Large intestine (tissue), 3 donors: ENCODE data around the gene PAM16. TPM values are rescaled to one million over a fixed set of nuclear protein-coding genes. Genes with fewer than 3 reads are reported as not detected.

Experiments used
- DNase-seq, 2 donors: peaks; one replicate each; pipeline versions ENCODE4 v3.0.0 to v3.0.0-alpha.2; 2013
- H3K27ac ChIP-seq: one replicate; pipeline ENCODE4 v1.5.1; 2013; ENCODE audit warnings: low read length
- H3K27me3 ChIP-seq: 2 replicates; pipeline ENCODE4 v1.6.1; 2013; ENCODE audit warnings: low read length; ENCODE audit not compliant: control insufficient read depth, insufficient read depth
- H3K36me3 ChIP-seq: 2 replicates; pipeline ENCODE4 v1.6.1; 2013; ENCODE audit warnings: low read length; ENCODE audit not compliant: control insufficient read depth, insufficient read depth
- H3K4me1 ChIP-seq: one replicate; pipeline ENCODE4 v1.6.1; 2013; ENCODE audit warnings: low read length; ENCODE audit not compliant: control insufficient read depth, insufficient read depth
- H3K4me3 ChIP-seq: one replicate; pipeline ENCODE4 v1.5.1; 2013; ENCODE audit warnings: low read length
- H3K9me3 ChIP-seq: one replicate; pipeline ENCODE4 v1.6.1; 2013; ENCODE audit warnings: mild to moderate bottlenecking, low read depth, low read length, moderate library complexity; ENCODE audit not compliant: control insufficient read depth
- WGBS: methylation state at CpG from one replicate; pipeline ENCODE4 v1.1.5; 2013; ENCODE audit warnings: low lambda C conversion rate; ENCODE audit not compliant: insufficient coverage; 5-methylcytosine and 5-hydroxymethylcytosine counted together
- polyA plus RNA-seq: library from polyadenylated mRNA; unstranded; fragments of 120-200 nt; gene quantifications from one replicate; pipeline ENCODE4 v1.2.1, GENCODE V29; 2013

PAM16 gene
- polyA plus RNA-seq, 1 donor = 37.9 TPM

- Histone ChIP-seq H3K4me1 (no peaks in the 10 kb centered on the region), H3K27ac (no peak overlapping the region), H3K4me3 (no peak overlapping the region), H3K9me3 (peaks cover 3% of the 10 kb centered on the region), H3K36me3 (peaks cover 71% of the 10 kb centered on the region), H3K27me3 (no peaks in the 10 kb centered on the region)
- WGBS = no CpG with 5 or more reads among the region's 12 CpGs
- no peak for DNase-seq
Observed at GRCh38 chr16:4383591-4384444, 32.7 kb upstream of the PAM16 start.

GRCh38 chr16:4382795-4383357 lies 31.8 kb upstream of the PAM16 start:
- Histone ChIP-seq H3K4me3 (no peak overlapping the region), H3K4me1 (no peaks in the 10 kb centered on the region), H3K36me3 (peaks cover 62% of the 10 kb centered on the region), H3K27me3 (no peaks in the 10 kb centered on the region), H3K27ac (no peak overlapping the region), H3K9me3 (peaks cover 3% of the 10 kb centered on the region)
- WGBS = no CpG with 5 or more reads among the region's 21 CpGs
- no peak for DNase-seq

DNA sequence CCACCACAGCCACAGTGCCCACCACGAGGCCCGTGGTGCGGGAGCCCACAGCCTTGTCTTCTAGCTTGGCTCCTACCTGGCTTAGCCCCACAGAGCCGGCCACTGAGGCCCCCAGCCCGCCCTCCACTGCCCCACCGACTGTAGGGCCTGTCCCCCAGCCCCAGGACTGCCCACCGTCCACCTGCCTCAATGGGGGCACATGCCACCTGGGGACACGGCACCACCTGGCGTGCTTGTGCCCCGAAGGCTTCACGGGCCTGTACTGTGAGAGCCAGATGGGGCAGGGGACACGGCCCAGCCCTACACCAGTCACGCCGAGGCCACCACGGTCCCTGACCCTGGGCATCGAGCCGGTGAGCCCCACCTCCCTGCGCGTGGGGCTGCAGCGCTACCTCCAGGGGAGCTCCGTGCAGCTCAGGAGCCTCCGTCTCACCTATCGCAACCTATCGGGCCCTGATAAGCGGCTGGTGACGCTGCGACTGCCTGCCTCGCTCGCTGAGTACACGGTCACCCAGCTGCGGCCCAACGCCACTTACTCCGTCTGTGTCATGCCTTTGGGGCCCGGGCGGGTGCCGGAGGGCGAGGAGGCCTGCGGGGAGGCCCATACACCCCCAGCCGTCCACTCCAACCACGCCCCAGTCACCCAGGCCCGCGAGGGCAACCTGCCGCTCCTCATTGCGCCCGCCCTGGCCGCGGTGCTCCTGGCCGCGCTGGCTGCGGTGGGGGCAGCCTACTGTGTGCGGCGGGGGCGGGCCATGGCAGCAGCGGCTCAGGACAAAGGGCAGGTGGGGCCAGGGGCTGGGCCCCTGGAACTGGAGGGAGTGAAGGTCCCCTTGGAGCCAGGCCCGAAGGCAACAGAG lies 31.0 kb upstream of the PAM16 start:
- H3K4me3 ChIP-seq = no peak overlapping the region
- no CpG with 5 or more reads among the region's 55 CpGs for WGBS
- H3K9me3 ChIP-seq = peaks cover 3% of the 10 kb centered on the region
- H3K27ac ChIP-seq = no peak overlapping the region
- DNase-seq = no peak
- H3K27me3 ChIP-seq = no peaks in the 10 kb centered on the region
- peaks cover 58% of the 10 kb centered on the region for H3K36me3 ChIP-seq
- H3K4me1 ChIP-seq = no peaks in the 10 kb centered on the region

DNA sequence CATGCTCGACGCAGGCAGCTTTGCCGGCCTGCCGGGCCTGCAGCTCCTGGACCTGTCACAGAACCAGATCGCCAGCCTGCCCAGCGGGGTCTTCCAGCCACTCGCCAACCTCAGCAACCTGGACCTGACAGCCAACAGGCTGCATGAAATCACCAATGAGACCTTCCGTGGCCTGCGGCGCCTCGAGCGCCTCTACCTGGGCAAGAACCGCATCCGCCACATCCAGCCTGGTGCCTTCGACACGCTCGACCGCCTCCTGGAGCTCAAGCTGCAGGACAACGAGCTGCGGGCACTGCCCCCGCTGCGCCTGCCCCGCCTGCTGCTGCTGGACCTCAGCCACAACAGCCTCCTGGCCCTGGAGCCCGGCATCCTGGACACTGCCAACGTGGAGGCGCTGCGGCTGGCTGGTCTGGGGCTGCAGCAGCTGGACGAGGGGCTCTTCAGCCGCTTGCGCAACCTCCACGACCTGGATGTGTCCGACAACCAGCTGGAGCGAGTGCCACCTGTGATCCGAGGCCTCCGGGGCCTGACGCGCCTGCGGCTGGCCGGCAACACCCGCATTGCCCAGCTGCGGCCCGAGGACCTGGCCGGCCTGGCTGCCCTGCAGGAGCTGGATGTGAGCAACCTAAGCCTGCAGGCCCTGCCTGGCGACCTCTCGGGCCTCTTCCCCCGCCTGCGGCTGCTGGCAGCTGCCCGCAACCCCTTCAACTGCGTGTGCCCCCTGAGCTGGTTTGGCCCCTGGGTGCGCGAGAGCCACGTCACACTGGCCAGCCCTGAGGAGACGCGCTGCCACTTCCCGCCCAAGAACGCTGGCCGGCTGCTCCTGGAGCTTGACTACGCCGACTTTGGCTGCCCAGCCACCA lies 30.2 kb upstream of the PAM16 start:
- Histone ChIP-seq H3K4me3 (no peak overlapping the region), H3K36me3 (peaks cover 49% of the 10 kb centered on the region), H3K27me3 (no peaks in the 10 kb centered on the region), H3K4me1 (peaks cover 3% of the 10 kb centered on the region), H3K27ac (no peak overlapping the region), H3K9me3 (peaks cover 3% of the 10 kb centered on the region)
- no CpG with 5 or more reads among the region's 59 CpGs for WGBS
- no peak for DNase-seq

GRCh38 chr16:4380119-4381063 lies 29.3 kb upstream of the PAM16 start:
- Histone ChIP-seq H3K9me3 (peaks cover 6% of the 10 kb centered on the region), H3K4me3 (no peak overlapping the region), H3K27me3 (no peaks in the 10 kb centered on the region), H3K36me3 (peaks cover 43% of the 10 kb centered on the region), H3K27ac (no peak overlapping the region), H3K4me1 (peaks cover 3% of the 10 kb centered on the region)
- no peak for DNase-seq
- WGBS = no CpG with 5 or more reads among the region's 26 CpGs

- no peak overlapping the region for H3K27ac ChIP-seq
- WGBS = no CpG with 5 or more reads among the region's 21 CpGs
Observed at GRCh38 chr16:4378999-4379690, 28.0 kb upstream of the PAM16 start.

DNA sequence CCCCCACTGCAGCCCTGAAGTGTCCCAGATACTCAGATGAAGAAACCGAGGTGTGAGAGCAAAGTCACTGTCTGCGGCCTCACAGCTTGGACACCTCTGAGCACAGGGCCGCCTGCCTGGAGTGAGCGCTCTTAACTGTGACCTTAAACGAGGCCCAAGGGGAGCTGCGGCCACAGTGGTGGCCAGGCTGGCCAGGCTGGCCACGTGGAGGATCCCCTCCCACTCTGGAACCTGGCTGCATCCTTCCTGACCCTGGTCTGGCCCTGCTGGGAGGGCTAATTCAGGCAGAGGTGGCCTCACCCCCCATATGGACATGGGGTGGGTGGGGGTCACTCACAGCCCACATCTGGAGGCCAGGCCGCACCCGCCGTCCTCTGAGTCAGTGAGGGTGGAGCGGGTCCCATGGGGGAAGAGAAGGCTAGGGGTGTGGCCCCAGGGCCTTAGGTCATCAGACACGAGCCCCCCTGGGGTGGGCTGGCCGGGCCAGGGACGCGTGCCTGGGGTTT lies 27.1 kb upstream of the PAM16 start:
- no peak for DNase-seq
- Histone ChIP-seq H3K36me3 (peaks cover 25% of the 10 kb centered on the region), H3K27ac (no peak overlapping the region), H3K9me3 (peaks cover 6% of the 10 kb centered on the region), H3K27me3 (no peaks in the 10 kb centered on the region), H3K4me3 (no peak overlapping the region), H3K4me1 (peaks cover 17% of the 10 kb centered on the region)
- no CpG with 5 or more reads among the region's 15 CpGs for WGBS

More at GRCh38 chr16:4378999-4379690, 28.0 kb upstream of the PAM16 start:
- Histone ChIP-seq H3K4me3 (no peak overlapping the region), H3K9me3 (peaks cover 6% of the 10 kb centered on the region), H3K4me1 (peaks cover 10% of the 10 kb centered on the region), H3K27me3 (no peaks in the 10 kb centered on the region), H3K36me3 (peaks cover 33% of the 10 kb centered on the region)
- no peak for DNase-seq

GRCh38 chr16:4377573-4378154 lies 26.5 kb upstream of the PAM16 start:
- Histone ChIP-seq H3K27me3 (no peaks in the 10 kb centered on the region), H3K4me3 (no peak overlapping the region), H3K36me3 (peaks cover 19% of the 10 kb centered on the region), H3K27ac (no peak overlapping the region), H3K4me1 (peaks cover 22% of the 10 kb centered on the region), H3K9me3 (peaks cover 6% of the 10 kb centered on the region)
- WGBS = no CpG with 5 or more reads among the region's 12 CpGs
- no peak for DNase-seq
